Neural cell (in vitro differentiated cells): ENCODE results near the gene RNU2-63P. TPM values are rescaled to one million over a fixed set of nuclear protein-coding genes. Genes with fewer than 3 reads are reported as not detected.

Source experiments
- H2AFZ ChIP-seq: fragments of 200-600, 300-800 bp; sonication (generic), shearing (Covaris generic); 2 replicates; pipeline ENCODE4 v1.6.0; 2014; ENCODE audit warnings: low read depth, mild to moderate bottlenecking, antibody characterized with exemption, low read length, moderate library complexity
- H3F3A ChIP-seq: fragments of 200-600 bp; shearing (Covaris generic); 2 replicates; pipeline ENCODE4 v1.6.1; 2016; ENCODE audit warnings: mild to moderate bottlenecking, moderate library complexity, mixed read lengths, antibody characterized with exemption, low read length; ENCODE audit not compliant: insufficient read depth, poor library complexity, severe bottlenecking
- H3K27ac ChIP-seq: fragments of 200-600, 300-800 bp; sonication (generic), shearing (Covaris generic); 2 replicates; pipeline ENCODE4 v1.5.1; 2014; ENCODE audit warnings: mild to moderate bottlenecking, low read length, moderate library complexity
- H3K27me3 ChIP-seq: fragments of 300-800, 200-600 bp; sonication (generic), shearing (Covaris generic); 2 replicates; pipeline ENCODE4 v1.6.0; 2014; ENCODE audit warnings: mild to moderate bottlenecking, low read depth, low read length, moderate library complexity; ENCODE audit not compliant: insufficient read depth
- H3K36me3 ChIP-seq: fragments of 300-800, 200-600 bp; sonication (generic), shearing (Covaris generic); 2 replicates; pipeline ENCODE4 v1.5.1; 2014; ENCODE audit warnings: mild to moderate bottlenecking, antibody characterized with exemption, low read length, moderate library complexity; ENCODE audit not compliant: insufficient read depth
- H3K4me2 ChIP-seq: fragments of 300-800, 200-600 bp; sonication (generic), shearing (Covaris generic); 2 replicates; pipeline ENCODE4 v1.6.0; 2014; ENCODE audit warnings: mild to moderate bottlenecking, low read length
- H3K4me3 ChIP-seq: fragments of 300-800, 200-600 bp; sonication (generic), shearing (Covaris generic); 2 replicates; pipeline ENCODE4 v1.5.1; 2014; ENCODE audit warnings: mild to moderate bottlenecking, low read length, moderate library complexity
- H3K79me2 ChIP-seq: fragments of 200-600 bp; shearing (Covaris generic); replicated peaks from 2 replicates; pipeline ENCODE4 v1.6.0; 2014; ENCODE audit warnings: mild to moderate bottlenecking, low read length, moderate library complexity; ENCODE audit not compliant: insufficient read depth
- H3K9ac ChIP-seq: fragments of 300-800, 200-600 bp; sonication (generic), shearing (Covaris generic); 2 replicates; pipeline ENCODE4 v1.6.1; 2016; ENCODE audit warnings: mild to moderate bottlenecking, low read length, mixed read lengths
- H3K9me2 ChIP-seq: fragments of 200-600 bp; shearing (Covaris generic); 2 replicates; pipeline ENCODE4 v1.6.1; 2016; ENCODE audit warnings: mild to moderate bottlenecking, low read length, mixed read lengths; ENCODE audit not compliant: insufficient read depth
- H3K9me3 ChIP-seq: fragments of 200-600, 300-800 bp; sonication (generic), shearing (Covaris generic); 2 replicates; pipeline ENCODE4 v1.6.1; 2016; ENCODE audit warnings: mild to moderate bottlenecking, mixed run types, low read length, moderate library complexity, mixed read lengths
- H4K20me1 ChIP-seq: fragments of 200-600 bp; shearing (Covaris generic); 2 replicates; pipeline ENCODE4 v1.6.1; 2016; ENCODE audit warnings: mild to moderate bottlenecking, mixed run types; ENCODE audit not compliant: insufficient read depth
- EP300 ChIP-seq: fragments of 450-650 bp; conservative IDR thresholded peaks from 2 replicates; pipeline ENCODE4 v1.6.1; 2014; ENCODE audit warnings: antibody characterized with exemption, mild to moderate bottlenecking, moderate library complexity; ENCODE audit not compliant: poor library complexity, severe bottlenecking
- EZH2 ChIP-seq: fragments of 200-600, 300-800 bp; shearing (Covaris generic), sonication (generic); IDR thresholded peaks from 2 replicates; pipeline ENCODE4 v1.6.1; 2014; ENCODE audit warnings: antibody characterized with exemption, low read length, borderline replicate concordance, mild to moderate bottlenecking; ENCODE audit not compliant: insufficient read depth, poor library complexity, severe bottlenecking
- MXI1 ChIP-seq: fragments of 450-650 bp; conservative IDR thresholded peaks from 2 replicates; pipeline ENCODE4 v1.6.1; 2014; ENCODE audit warnings: antibody characterized with exemption, mild to moderate bottlenecking; ENCODE audit not compliant: poor library complexity, severe bottlenecking
- POLR2AphosphoS5 ChIP-seq: IDR thresholded peaks from 2 replicates; pipeline ENCODE4 v1.6.1; 2012
- RAD21 ChIP-seq: fragments of 450-650 bp; conservative IDR thresholded peaks from 2 replicates; pipeline ENCODE4 v1.6.1; 2014; ENCODE audit warnings: antibody characterized with exemption, mild to moderate bottlenecking, moderate library complexity
- SMC3 ChIP-seq: fragments of 450-650 bp; conservative IDR thresholded peaks from 2 replicates; pipeline ENCODE4 v1.6.1; 2014; ENCODE audit warnings: antibody characterized with exemption, mild to moderate bottlenecking, moderate library complexity; ENCODE audit not compliant: poor library complexity
- TAF1 ChIP-seq: IDR thresholded peaks from 2 replicates; pipeline ENCODE4 v1.6.1; 2012; ENCODE audit warnings: low read depth
- polyA plus RNA-seq: library from polyadenylated mRNA; depleted of rRNA; stranded (reverse); fragments of >200 nt; gene quantifications from 2 replicates; pipeline ENCODE4 v1.2.3, GENCODE V29; 2014
- TF ChIP-seq, protein P1 (sequence below): IDR thresholded peaks from 2 replicates; pipeline ENCODE4 v1.6.1; 2012; ENCODE audit warnings: borderline replicate concordance
- TF ChIP-seq, protein P2 (sequence below): fragments of 450-650 bp; IDR thresholded peaks from 2 replicates; pipeline ENCODE4 v1.5.1; 2014; ENCODE audit warnings: antibody characterized with exemption, mild to moderate bottlenecking, moderate library complexity; ENCODE audit not compliant: poor library complexity, severe bottlenecking

Gene RNU2-63P
- polyA plus RNA-seq, 1 donor from 2014 or later: not detected

DNA sequence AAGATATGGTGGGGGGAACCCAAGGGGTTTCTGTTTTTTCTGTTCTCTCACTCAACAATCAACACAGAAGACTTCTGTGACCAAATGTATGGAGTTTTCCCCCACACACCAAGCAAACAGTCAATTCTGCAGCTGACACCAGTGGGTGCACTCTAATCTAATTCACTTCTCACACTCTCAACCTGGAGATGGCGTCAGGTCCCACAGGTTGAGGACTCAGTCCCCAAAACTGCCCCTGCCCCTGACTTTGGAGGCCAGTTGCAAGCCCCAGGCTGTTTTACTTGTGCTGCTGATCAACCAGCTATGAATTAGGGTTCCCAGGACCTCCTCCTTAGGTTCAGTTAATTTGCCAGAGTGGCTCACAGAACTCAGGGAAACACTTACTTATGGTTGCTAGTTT lies 6.2 kb downstream of the RNU2-63P start:
- Histone ChIP-seq H4K20me1 (no peaks in the 10 kb centered on the region), H3K27me3 (no peaks in the 10 kb centered on the region), H3F3A (no peaks in the 10 kb centered on the region), H3K79me2 (no peaks in the 10 kb centered on the region), H2AFZ (no peak overlapping the region), H3K27ac (no peak overlapping the region), H3K4me3 (no peak overlapping the region), H3K9me2 (no peaks in the 10 kb centered on the region), H3K4me2 (no peak overlapping the region), H3K9me3 (no peaks in the 10 kb centered on the region), H3K36me3 (no peaks in the 10 kb centered on the region), H3K9ac (no peak overlapping the region)
- TF ChIP-seq, protein P1, sequence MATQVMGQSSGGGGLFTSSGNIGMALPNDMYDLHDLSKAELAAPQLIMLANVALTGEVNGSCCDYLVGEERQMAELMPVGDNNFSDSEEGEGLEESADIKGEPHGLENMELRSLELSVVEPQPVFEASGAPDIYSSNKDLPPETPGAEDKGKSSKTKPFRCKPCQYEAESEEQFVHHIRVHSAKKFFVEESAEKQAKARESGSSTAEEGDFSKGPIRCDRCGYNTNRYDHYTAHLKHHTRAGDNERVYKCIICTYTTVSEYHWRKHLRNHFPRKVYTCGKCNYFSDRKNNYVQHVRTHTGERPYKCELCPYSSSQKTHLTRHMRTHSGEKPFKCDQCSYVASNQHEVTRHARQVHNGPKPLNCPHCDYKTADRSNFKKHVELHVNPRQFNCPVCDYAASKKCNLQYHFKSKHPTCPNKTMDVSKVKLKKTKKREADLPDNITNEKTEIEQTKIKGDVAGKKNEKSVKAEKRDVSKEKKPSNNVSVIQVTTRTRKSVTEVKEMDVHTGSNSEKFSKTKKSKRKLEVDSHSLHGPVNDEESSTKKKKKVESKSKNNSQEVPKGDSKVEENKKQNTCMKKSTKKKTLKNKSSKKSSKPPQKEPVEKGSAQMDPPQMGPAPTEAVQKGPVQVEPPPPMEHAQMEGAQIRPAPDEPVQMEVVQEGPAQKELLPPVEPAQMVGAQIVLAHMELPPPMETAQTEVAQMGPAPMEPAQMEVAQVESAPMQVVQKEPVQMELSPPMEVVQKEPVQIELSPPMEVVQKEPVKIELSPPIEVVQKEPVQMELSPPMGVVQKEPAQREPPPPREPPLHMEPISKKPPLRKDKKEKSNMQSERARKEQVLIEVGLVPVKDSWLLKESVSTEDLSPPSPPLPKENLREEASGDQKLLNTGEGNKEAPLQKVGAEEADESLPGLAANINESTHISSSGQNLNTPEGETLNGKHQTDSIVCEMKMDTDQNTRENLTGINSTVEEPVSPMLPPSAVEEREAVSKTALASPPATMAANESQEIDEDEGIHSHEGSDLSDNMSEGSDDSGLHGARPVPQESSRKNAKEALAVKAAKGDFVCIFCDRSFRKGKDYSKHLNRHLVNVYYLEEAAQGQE: no peak
- TF ChIP-seq RAD21 (no peak), EZH2 (no peak), POLR2AphosphoS5 (no peak), SMC3 (no peak), TAF1 (no peak), MXI1 (no peak), EP300 (no peak)
- TF ChIP-seq, protein P2, sequence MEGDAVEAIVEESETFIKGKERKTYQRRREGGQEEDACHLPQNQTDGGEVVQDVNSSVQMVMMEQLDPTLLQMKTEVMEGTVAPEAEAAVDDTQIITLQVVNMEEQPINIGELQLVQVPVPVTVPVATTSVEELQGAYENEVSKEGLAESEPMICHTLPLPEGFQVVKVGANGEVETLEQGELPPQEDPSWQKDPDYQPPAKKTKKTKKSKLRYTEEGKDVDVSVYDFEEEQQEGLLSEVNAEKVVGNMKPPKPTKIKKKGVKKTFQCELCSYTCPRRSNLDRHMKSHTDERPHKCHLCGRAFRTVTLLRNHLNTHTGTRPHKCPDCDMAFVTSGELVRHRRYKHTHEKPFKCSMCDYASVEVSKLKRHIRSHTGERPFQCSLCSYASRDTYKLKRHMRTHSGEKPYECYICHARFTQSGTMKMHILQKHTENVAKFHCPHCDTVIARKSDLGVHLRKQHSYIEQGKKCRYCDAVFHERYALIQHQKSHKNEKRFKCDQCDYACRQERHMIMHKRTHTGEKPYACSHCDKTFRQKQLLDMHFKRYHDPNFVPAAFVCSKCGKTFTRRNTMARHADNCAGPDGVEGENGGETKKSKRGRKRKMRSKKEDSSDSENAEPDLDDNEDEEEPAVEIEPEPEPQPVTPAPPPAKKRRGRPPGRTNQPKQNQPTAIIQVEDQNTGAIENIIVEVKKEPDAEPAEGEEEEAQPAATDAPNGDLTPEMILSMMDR: no peak

DNA sequence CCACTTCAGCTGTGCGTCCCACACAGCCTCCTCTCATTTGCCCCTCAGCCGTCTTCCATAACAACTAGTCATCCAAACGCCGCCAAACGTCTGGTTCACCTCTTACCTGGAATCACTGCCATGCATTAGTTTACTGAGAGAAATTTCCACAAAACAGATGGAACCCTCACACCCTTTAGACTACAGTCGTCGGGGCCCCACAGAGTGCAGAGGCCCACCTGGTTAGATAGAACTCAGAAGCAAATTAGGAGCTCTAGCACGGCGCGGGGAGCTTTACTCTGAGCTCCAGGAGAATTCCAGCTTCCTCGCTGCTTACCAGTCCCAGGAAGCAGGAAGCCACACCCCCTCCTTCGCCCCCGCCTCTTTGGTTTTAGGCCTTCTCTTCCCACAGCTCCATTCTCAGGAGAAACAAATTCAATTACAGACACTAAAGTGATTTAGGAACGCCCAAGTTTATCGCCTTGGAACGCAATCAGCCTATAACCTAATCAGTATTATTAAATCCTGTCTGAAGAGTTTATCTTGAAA lies 9.4 kb downstream of the RNU2-63P start:
- Histone ChIP-seq H4K20me1 (no peaks in the 10 kb centered on the region), H3K27me3 (no peaks in the 10 kb centered on the region), H3K9me2 (no peaks in the 10 kb centered on the region), H3K4me3 (no peak overlapping the region), H3K4me2 (no peak overlapping the region), H3F3A (no peaks in the 10 kb centered on the region), H3K9ac (no peak overlapping the region), H3K9me3 (no peaks in the 10 kb centered on the region), H2AFZ (no peak overlapping the region), H3K27ac (no peak overlapping the region), H3K79me2 (no peaks in the 10 kb centered on the region), H3K36me3 (no peaks in the 10 kb centered on the region)
- TF ChIP-seq SMC3: no peak
- TF ChIP-seq, protein P1: no peak
- TF ChIP-seq, protein P2: no peak
- no peak for TF ChIP-seq EZH2
- no peak for TF ChIP-seq RAD21
- TF ChIP-seq POLR2AphosphoS5: no peak
- no peak for TF ChIP-seq EP300
- TF ChIP-seq MXI1: no peak
- no peak for TF ChIP-seq TAF1
